Endothelial cell of umbilical vein (primary cell): ENCODE results near the gene COL9A1. TPM values are rescaled to one million over a fixed set of nuclear protein-coding genes. Genes with fewer than 3 reads are reported as not detected.

ENCODE experiments used
- BruUV-seq: library from RNA; stranded (reverse); fragments of 400-500 nt; replicated peaks from 2 replicates; lab custom pipeline; 2021; lab: Mats Ljungman, UMichigan
- CTCF ChIA-PET: fragments of 300-600, 350-600 bp; sonication (Branson Sonifier 250); formaldehyde crosslinking; loops from one replicate; lab custom pipeline; 2021; ENCODE audit warnings: antibody characterized with exemption, inconsistent platforms; lab: Charles Lee
- POLR2A ChIA-PET: fragments of 300-600, 350-600 bp; sonication (Branson Sonifier 250); formaldehyde crosslinking; loops from one replicate; lab custom pipeline; 2021; ENCODE audit warnings: antibody characterized with exemption, inconsistent platforms; lab: Charles Lee
- DNase-seq: peaks from one replicate; pipeline ENCODE4 v3.0.0-alpha.2; 2011; ENCODE audit warnings: low read depth, low spot score
- FAIRE-seq: peaks from 2 replicates; lab custom pipeline; 2011; peaks lifted over from hg19 to GRCh38; lab: Jason Lieb, UNC
- H2AFZ ChIP-seq: 2 replicates; pipeline ENCODE4 v1.6.0; 2012; ENCODE audit warnings: low read depth, low read length, control low read depth, inconsistent platforms
- H3K27ac ChIP-seq: 2 replicates; pipeline ENCODE4 v1.5.1; 2011; ENCODE audit warnings: low read depth, mild to moderate bottlenecking, control low read depth, low read length, moderate library complexity; ENCODE audit not compliant: insufficient read depth
- H3K27me3 ChIP-seq, 2 experiments: 2 replicates each; pipeline versions ENCODE4 v1.6.0 to v1.6.1; 2011; ENCODE audit warnings: low read length in 2 of 2, mixed read lengths in 1 of 2; ENCODE audit not compliant: control insufficient read depth in 2 of 2, insufficient read depth in 2 of 2
- H3K36me3 ChIP-seq, 2 experiments: 2 replicates in 1 of 2; 3 replicates in 1 of 2; pipeline ENCODE4 v1.5.1; 2011; ENCODE audit warnings: low read length in 2 of 2, mild to moderate bottlenecking in 1 of 2, moderate library complexity in 1 of 2; ENCODE audit not compliant: control insufficient read depth in 2 of 2, insufficient read depth in 2 of 2; ENCODE audit errors: extremely low read depth in 1 of 2
- H3K4me1 ChIP-seq: 3 replicates; pipeline ENCODE4 v1.5.1; 2011; ENCODE audit warnings: mild to moderate bottlenecking, low read length; ENCODE audit not compliant: control insufficient read depth, insufficient read depth; ENCODE audit errors: extremely low read depth
- H3K4me2 ChIP-seq: 2 replicates; pipeline ENCODE4 v1.6.1; 2011; ENCODE audit warnings: low read length, control low read depth, mixed read lengths; ENCODE audit not compliant: insufficient read depth
- H3K4me3 ChIP-seq, 3 experiments: fragments of 200-600 bp in 1 of 3; sonication (generic), shearing (Covaris generic) in 1 of 3; replicated peaks in 1 of 3; 2 replicates each; pipeline ENCODE4 v1.5.1; 2011 to 2016; ENCODE audit warnings: control low read depth in 3 of 3, low read length in 3 of 3, mild to moderate bottlenecking in 2 of 3, inconsistent platforms in 1 of 3, low read depth in 1 of 3, moderate library complexity in 1 of 3; ENCODE audit not compliant: insufficient read depth in 1 of 3
- H3K79me2 ChIP-seq: 2 replicates; pipeline ENCODE4 v1.6.0; 2012; ENCODE audit warnings: low read length, inconsistent platforms; ENCODE audit not compliant: control insufficient read depth, insufficient read depth
- H3K9ac ChIP-seq: replicated peaks from 2 replicates; pipeline ENCODE3; 2011; ENCODE audit warnings: low read length, control low read depth; ENCODE audit not compliant: insufficient read depth; ENCODE audit errors: extremely low read depth
- H3K9me1 ChIP-seq: replicated peaks from 3 replicates; pipeline ENCODE4 v1.6.0; 2011; ENCODE audit warnings: mild to moderate bottlenecking, low read length; ENCODE audit not compliant: control insufficient read depth, insufficient read depth; ENCODE audit errors: extremely low read depth
- H3K9me3 ChIP-seq: replicated peaks from 2 replicates; pipeline ENCODE4 v1.5.1; 2012; ENCODE audit warnings: low read length, inconsistent platforms; ENCODE audit not compliant: control insufficient read depth, insufficient read depth
- H4K20me1 ChIP-seq: replicated peaks from 2 replicates; pipeline ENCODE3; 2011; ENCODE audit warnings: mild to moderate bottlenecking, low read length; ENCODE audit not compliant: control insufficient read depth, insufficient read depth; ENCODE audit errors: extremely low read depth
- EZH2 ChIP-seq: IDR thresholded peaks from 2 replicates; pipeline ENCODE4 v1.6.1; 2012; ENCODE audit warnings: borderline replicate concordance, low read depth, mild to moderate bottlenecking, moderate library complexity, low read length, inconsistent platforms; ENCODE audit not compliant: severe bottlenecking
- FOS ChIP-seq: IDR thresholded peaks from 2 replicates; pipeline ENCODE4 v1.6.1; 2011; ENCODE audit warnings: mild to moderate bottlenecking, low read length, moderate library complexity, borderline replicate concordance; ENCODE audit not compliant: insufficient read depth
- GATA2 ChIP-seq: IDR thresholded peaks from 2 replicates; pipeline ENCODE4 v1.7.0; 2011; ENCODE audit warnings: low read depth, mild to moderate bottlenecking, moderate library complexity, mixed read lengths, low read length; ENCODE audit not compliant: insufficient read length, insufficient read depth
- JUN ChIP-seq: IDR thresholded peaks from 2 replicates; pipeline ENCODE4 v1.6.1; 2011; ENCODE audit warnings: borderline replicate concordance, low read depth; ENCODE audit not compliant: insufficient read length, insufficient read depth
- MYC ChIP-seq: IDR thresholded peaks from one replicate; pipeline ENCODE4 v1.6.1; 2011; ENCODE audit warnings: mild to moderate bottlenecking, low read depth, low read length
- POLR2A ChIP-seq: IDR thresholded peaks from 2 replicates; pipeline ENCODE4 v1.6.1; 2012; ENCODE audit warnings: low read depth, mild to moderate bottlenecking, control low read depth, low read length
- POLR2AphosphoS5 ChIP-seq: IDR thresholded peaks from 2 replicates; pipeline ENCODE4 v1.6.1; 2012; ENCODE audit warnings: low read depth, mild to moderate bottlenecking, control low read depth, low read length, moderate library complexity; ENCODE audit not compliant: insufficient read depth
- dilution Hi-C: fragments of 300-500 bp; cut with MboI; formaldehyde crosslinking; loops from one replicate; pipeline ENCODE4 v1.15.0; 2019; ENCODE audit warnings: low sequenced_read_pairs; ENCODE audit not compliant: extremely low pct_ligation_motif_present
- intact Hi-C: fragments of 100-400 bp; cut with micrococcal nuclease; formaldehyde crosslinking; loops from one replicate; pipeline ENCODE4 v1.10.0; 2022
- polyA plus RNA-seq, 4 experiments: library from polyadenylated mRNA; depleted of rRNA in 3 of 4; stranded (reverse) in 3 of 4; unstranded in 1 of 4; fragments of >200 nt; gene quantifications; 2 replicates each; pipeline versions ENCODE4 v1.2.1 to v1.2.3, GENCODE V29; 2011 to 2012; ENCODE audit warnings: missing spikeins in 1 of 4
- total RNA-seq: library from RNA; stranded (reverse); gene quantifications from 2 replicates; pipeline ENCODE4 v1.2.3, GENCODE V29; 2021
- TF ChIP-seq, protein P1 (sequence below): IDR thresholded peaks from 2 replicates; pipeline ENCODE4 v1.6.1; 2011; ENCODE audit not compliant: insufficient read depth, insufficient read length
- TF ChIP-seq, protein P2 (sequence below), 2 donors: IDR thresholded peaks; 1 replicate in 1 of 2; 2 replicates in 1 of 2; pipeline ENCODE4 v1.5.1; 2011; ENCODE audit warnings: low read length in 2 of 2, mild to moderate bottlenecking in 2 of 2, moderate library complexity in 2 of 2, control low read depth in 1 of 2, inconsistent platforms in 1 of 2, low read depth in 1 of 2; ENCODE audit not compliant: insufficient read depth in 1 of 2; ENCODE audit errors: extremely low read depth in 1 of 2

Gene COL9A1
- total and polyA plus RNA-seq, 2 donors (not counting 3 experiments of a cell fraction or from before 2014, with no cell fraction given) = not detected

DNA sequence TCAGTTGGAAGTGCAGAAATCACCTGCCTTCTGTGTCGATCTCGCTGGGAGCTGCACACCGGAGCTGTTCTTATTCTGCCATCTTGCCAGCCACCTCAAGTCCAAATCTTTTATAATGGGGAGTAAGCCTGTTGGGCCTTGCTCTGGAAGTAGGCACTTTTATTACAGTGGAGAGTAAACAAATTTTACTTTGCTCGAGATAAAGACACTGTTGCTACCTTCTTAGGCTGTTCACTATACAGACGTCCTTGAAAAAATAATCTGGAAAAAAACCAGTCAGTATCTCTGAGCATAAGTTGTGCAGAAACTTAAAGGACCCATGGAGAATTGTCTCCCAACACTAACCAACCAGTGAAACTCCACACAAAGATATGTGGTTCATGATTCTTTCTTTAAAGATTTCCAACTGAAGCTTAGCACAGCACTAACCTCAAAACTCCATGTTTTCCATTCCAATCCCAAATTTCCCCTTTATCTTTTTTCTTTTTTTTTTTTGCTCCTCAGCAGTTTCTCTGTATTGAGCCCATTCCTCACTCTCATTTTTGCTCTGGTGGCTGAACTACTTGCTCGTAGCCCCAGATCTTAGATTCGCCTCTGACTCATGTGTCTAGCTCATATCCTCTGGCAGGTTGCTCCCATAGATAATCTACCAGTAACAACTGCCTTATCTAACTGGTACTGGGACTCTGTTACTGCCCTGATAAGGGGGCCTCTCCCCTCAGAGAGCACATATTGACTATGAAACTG lies 34.3 kb upstream of the COL9A1 start:
- Histone ChIP-seq H3K36me3 (no peaks in the 10 kb centered on the region), H3K79me2 (no peaks in the 10 kb centered on the region), H3K9ac (no peak overlapping the region), H4K20me1 (no peaks in the 10 kb centered on the region), H3K4me1 (no peaks in the 10 kb centered on the region), H3K9me1 (no peaks in the 10 kb centered on the region), H3K4me3 (no peak overlapping the region), H3K4me2 (no peak overlapping the region), H3K27ac (no peak overlapping the region), H2AFZ (no peak overlapping the region), H3K27me3 (no peaks in the 10 kb centered on the region), H3K9me3 (no peaks in the 10 kb centered on the region)
- CTCF ChIA-PET = interaction anchor here (1.0 to 1.3 kb wide), 2 partner anchors 27 to 34 kb away, joined by 3 read pairs; no protein-coding TSS in a partner anchor
- intact Hi-C loops (no loop called here), dilution Hi-C loops (no loop called here)
- DNase-seq (no peak), FAIRE-seq (no peak)
- no TSS peak for BruUV-seq
- POLR2A ChIA-PET = no interaction called here
- TF ChIP-seq POLR2AphosphoS5 (no peak), JUN (no peak), EZH2 (no peak), POLR2A (no peak), FOS (no peak), GATA2 (no peak), MYC (no peak)
- TF ChIP-seq, protein P1, sequence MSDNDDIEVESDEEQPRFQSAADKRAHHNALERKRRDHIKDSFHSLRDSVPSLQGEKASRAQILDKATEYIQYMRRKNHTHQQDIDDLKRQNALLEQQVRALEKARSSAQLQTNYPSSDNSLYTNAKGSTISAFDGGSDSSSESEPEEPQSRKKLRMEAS = no peak
- TF ChIP-seq, protein P2, sequence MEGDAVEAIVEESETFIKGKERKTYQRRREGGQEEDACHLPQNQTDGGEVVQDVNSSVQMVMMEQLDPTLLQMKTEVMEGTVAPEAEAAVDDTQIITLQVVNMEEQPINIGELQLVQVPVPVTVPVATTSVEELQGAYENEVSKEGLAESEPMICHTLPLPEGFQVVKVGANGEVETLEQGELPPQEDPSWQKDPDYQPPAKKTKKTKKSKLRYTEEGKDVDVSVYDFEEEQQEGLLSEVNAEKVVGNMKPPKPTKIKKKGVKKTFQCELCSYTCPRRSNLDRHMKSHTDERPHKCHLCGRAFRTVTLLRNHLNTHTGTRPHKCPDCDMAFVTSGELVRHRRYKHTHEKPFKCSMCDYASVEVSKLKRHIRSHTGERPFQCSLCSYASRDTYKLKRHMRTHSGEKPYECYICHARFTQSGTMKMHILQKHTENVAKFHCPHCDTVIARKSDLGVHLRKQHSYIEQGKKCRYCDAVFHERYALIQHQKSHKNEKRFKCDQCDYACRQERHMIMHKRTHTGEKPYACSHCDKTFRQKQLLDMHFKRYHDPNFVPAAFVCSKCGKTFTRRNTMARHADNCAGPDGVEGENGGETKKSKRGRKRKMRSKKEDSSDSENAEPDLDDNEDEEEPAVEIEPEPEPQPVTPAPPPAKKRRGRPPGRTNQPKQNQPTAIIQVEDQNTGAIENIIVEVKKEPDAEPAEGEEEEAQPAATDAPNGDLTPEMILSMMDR (IDR thresholded peaks at IDR 0.05; ENCODE audit: extremely low read depth in 1 of 2, insufficient read depth in 1 of 2, low read depth in 1 of 2, low read length in 2 of 2) = no peak
